K562 (cell line): ENCODE data around the gene HDAC2. TPM values are rescaled to one million over a fixed set of nuclear protein-coding genes. Genes with fewer than 3 reads are reported as not detected.

Experiments
- ARHGAP35 ChIP-seq: fragments of 450-650 bp; IDR thresholded peaks from 2 replicates; pipeline ENCODE4 v1.6.1; 2018; ENCODE audit not compliant: partially characterized antibody
- ARID3B ChIP-seq: fragments of 250-450 bp; sonication (Bioruptor Pico); IDR thresholded peaks from 2 replicates; pipeline ENCODE4 v1.4.0; 2020; ENCODE audit warnings: borderline replicate concordance
- CBX8 ChIP-seq: fragments of 200-600 bp; sonication (generic); IDR thresholded peaks from 2 replicates; pipeline ENCODE4 v1.6.1; 2012; ENCODE audit warnings: borderline replicate concordance, mixed run types, low read depth, mild to moderate bottlenecking, moderate library complexity, mixed read lengths, low read length, control low read depth, inconsistent platforms; ENCODE audit not compliant: poor library complexity, severe bottlenecking; ENCODE audit errors: extremely low read depth
- ESRRB ChIP-seq: fragments of 250-450 bp; sonication (Bioruptor Pico); IDR thresholded peaks from 2 replicates; pipeline ENCODE4 v1.5.0; 2020; ENCODE audit warnings: mild to moderate bottlenecking, moderate library complexity, borderline replicate concordance
- ETV5 ChIP-seq: sonication (generic); formaldehyde crosslinking; IDR thresholded peaks from 2 replicates; pipeline ENCODE4 v1.4.0; 2020; ENCODE audit warnings: low read depth, mild to moderate bottlenecking, missing genetic modification reagents
- KLF16 ChIP-seq: IDR thresholded peaks from 2 replicates; pipeline ENCODE4 v1.6.1; 2016; ENCODE audit warnings: antibody characterized with exemption
- MTA3 ChIP-seq: fragments of 450-650 bp; formaldehyde crosslinking; IDR thresholded peaks from 2 replicates; pipeline ENCODE4 v1.6.1; 2017; ENCODE audit warnings: mild to moderate bottlenecking, borderline replicate concordance
- MYNN ChIP-seq, 2 experiments: sonication (generic); formaldehyde crosslinking in 1 of 2; IDR thresholded peaks; 2 replicates each; pipeline versions ENCODE4 v1.5.0 to v1.6.1; 2016 to 2020; ENCODE audit warnings: antibody characterized with exemption in 1 of 2, missing genetic modification reagents in 1 of 2
- NEUROD1 ChIP-seq: fragments of 150-350 bp; IDR thresholded peaks from 2 replicates; pipeline ENCODE4 v1.6.1; 2014; ENCODE audit warnings: borderline replicate concordance, low read length, low read depth; ENCODE audit not compliant: partially characterized antibody
- PCBP1 ChIP-seq: fragments of 200-400 bp; formaldehyde crosslinking; IDR thresholded peaks from 2 replicates; pipeline ENCODE4 v1.6.1; 2018; ENCODE audit warnings: mild to moderate bottlenecking, low read depth, low read length; ENCODE audit not compliant: poor library complexity, severe bottlenecking
- PCBP2 ChIP-seq: fragments of 200-400 bp; formaldehyde crosslinking; IDR thresholded peaks from 2 replicates; pipeline ENCODE4 v1.6.1; 2018; ENCODE audit warnings: low read length, low read depth, mild to moderate bottlenecking, moderate library complexity; ENCODE audit not compliant: poor library complexity, severe bottlenecking
- RBM15 ChIP-seq: fragments of 200-400 bp; formaldehyde crosslinking; IDR thresholded peaks from 2 replicates; pipeline ENCODE4 v1.6.1; 2018; ENCODE audit warnings: mild to moderate bottlenecking, low read length, moderate library complexity; ENCODE audit not compliant: insufficient read depth
- RCOR1 ChIP-seq, 2 experiments: IDR thresholded peaks; 2 replicates each; pipeline ENCODE4 v1.6.1; 2012; ENCODE audit warnings: low read depth in 2 of 2, low read length in 2 of 2, borderline replicate concordance in 1 of 2, improper control_type of control experiment in 1 of 2
- SMAD4 ChIP-seq: fragments of 250-450 bp; sonication (Bioruptor Pico); conservative IDR thresholded peaks from 2 replicates; pipeline ENCODE4 v1.8.0; 2021; ENCODE audit warnings: inconsistent platforms, mild to moderate bottlenecking, moderate library complexity
- THAP7 ChIP-seq: fragments of 250-450 bp; sonication (Bioruptor Pico); IDR thresholded peaks from 2 replicates; pipeline ENCODE4 v1.5.0; 2021
- ZNF398 ChIP-seq: fragments of 250-450 bp; sonication (Bioruptor Pico); IDR thresholded peaks from 2 replicates; pipeline ENCODE4 v1.8.0; 2021; ENCODE audit warnings: moderate library complexity, mild to moderate bottlenecking, inconsistent platforms
- ZNF436 ChIP-seq: fragments of 250-450, 450-650 bp; sonication (Bioruptor Pico); formaldehyde crosslinking; IDR thresholded peaks from 2 replicates; pipeline ENCODE4 v1.7.0; 2020; ENCODE audit warnings: mild to moderate bottlenecking
- ZNF589 ChIP-seq: fragments of 200-800 bp; sonication (Bioruptor generic); IDR thresholded peaks from 2 replicates; pipeline ENCODE4 v1.6.1; 2016; ENCODE audit warnings: low read depth, missing genetic modification characterization, missing compliant biosample characterization
- ZSCAN32 ChIP-seq: fragments of 450-650 bp; formaldehyde crosslinking; IDR thresholded peaks from 2 replicates; pipeline ENCODE4 v1.4.0; 2020; ENCODE audit warnings: mild to moderate bottlenecking, moderate library complexity
- polyA plus RNA-seq, 8 experiments: library from polyadenylated mRNA; depleted of rRNA in 4 of 8; stranded (reverse) in 5 of 8; unstranded in 3 of 8; fragments of >200 nt; fragmentation: Nextera tagmentation in 2 of 8; fragmentation: Illumina TruSeq in 1 of 8; extraction: Ambion mirVana in 2 of 8; extraction: Trizol in 1 of 8; gene quantifications; 2 replicates each; pipeline versions ENCODE4 v1.2.1 to v1.2.3, GENCODE V29; 2011 to 2014; ENCODE audit warnings: inconsistent platforms in 1 of 8, missing spikeins in 1 of 8
- total RNA-seq, 7 experiments: library from RNA; depleted of rRNA in 6 of 7; stranded (reverse); fragments of >200 nt in 6 of 7; fragmentation: Illumina TruSeq in 2 of 7; extraction: Trizol in 2 of 7; gene quantifications; 2 replicates each; pipeline versions ENCODE4 v1.2.1 to v1.2.3, GENCODE V29; 2011 to 2021; ENCODE audit warnings: low replicate concordance in 1 of 7
- TF ChIP-seq, protein P1 (sequence below): fragments of 450-650 bp; formaldehyde crosslinking; IDR thresholded peaks from 2 replicates; pipeline ENCODE4 v1.4.0; 2020; ENCODE audit warnings: mild to moderate bottlenecking, moderate library complexity

The HDAC2 gene
- total and polyA plus RNA-seq, 9 of the 15 experiments (the other 6 are each of a cell fraction or from before 2014, with no cell fraction given) = 67.0 to 277 (median 151) TPM

- no peak for TF ChIP-seq ESRRB
- TF ChIP-seq RCOR1 (IDR thresholded peaks at IDR 0.05; ENCODE audit: borderline replicate concordance in 1 of 2, low read depth in 2 of 2, low read length in 2 of 2) = peak; percentile 19 to 83; a peak in 3 of 4 replicates
- TF ChIP-seq ZNF589 (CRISPR knock-in tag) = 0 out of 2 replicates have a peak, but pooled peaks have one; percentile 42
- TF ChIP-seq ETV5 (CRISPR knock-in tag) = peak; percentile 95
- TF ChIP-seq ZNF398 (CRISPR knock-in tag) = no peak
- peak; percentile 87 for TF ChIP-seq SMAD4 (CRISPR knock-in tag)
- TF ChIP-seq ARHGAP35 = no peak
- TF ChIP-seq CBX8 = no peak
- TF ChIP-seq MTA3 = no peak
- no peak for TF ChIP-seq ARID3B (CRISPR knock-in tag)
- no peak for TF ChIP-seq PCBP2
- TF ChIP-seq RBM15 = no peak
- no peak for TF ChIP-seq PCBP1
- TF ChIP-seq THAP7 (CRISPR knock-in tag) = no peak
- no peak for TF ChIP-seq MYNN (IDR thresholded peaks at IDR 0.05)
- no peak for TF ChIP-seq MYNN (CRISPR knock-in tag; IDR thresholded peaks at IDR 0.05)
- TF ChIP-seq NEUROD1 = no peak
- no peak for TF ChIP-seq ZSCAN32 (CRISPR knock-in tag)
- TF ChIP-seq KLF16 = peak; percentile 18; the same call in 1 of the 2 replicates
- TF ChIP-seq, protein P1, sequence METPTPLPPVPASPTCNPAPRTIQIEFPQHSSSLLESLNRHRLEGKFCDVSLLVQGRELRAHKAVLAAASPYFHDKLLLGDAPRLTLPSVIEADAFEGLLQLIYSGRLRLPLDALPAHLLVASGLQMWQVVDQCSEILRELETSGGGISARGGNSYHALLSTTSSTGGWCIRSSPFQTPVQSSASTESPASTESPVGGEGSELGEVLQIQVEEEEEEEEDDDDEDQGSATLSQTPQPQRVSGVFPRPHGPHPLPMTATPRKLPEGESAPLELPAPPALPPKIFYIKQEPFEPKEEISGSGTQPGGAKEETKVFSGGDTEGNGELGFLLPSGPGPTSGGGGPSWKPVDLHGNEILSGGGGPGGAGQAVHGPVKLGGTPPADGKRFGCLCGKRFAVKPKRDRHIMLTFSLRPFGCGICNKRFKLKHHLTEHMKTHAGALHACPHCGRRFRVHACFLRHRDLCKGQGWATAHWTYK (CRISPR knock-in tag) = 0 out of 2 replicates have a peak, but pooled peaks have one; percentile 41
- TF ChIP-seq ZNF436 (CRISPR knock-in tag) = no peak
These were observed 50.2 kb downstream of the HDAC2 start (continued) for GRCh38 chr6:113920663-113921267.
